DMS 273 (cell line): ENCODE measurements around the gene CDC73.

ENCODE experiments used
- DNase-seq: peaks from one replicate; lab custom pipeline; 2025; ENCODE audit not compliant: unreplicated experiment; lab: John Stamatoyannopoulos, UW

Gene CDC73

DNA sequence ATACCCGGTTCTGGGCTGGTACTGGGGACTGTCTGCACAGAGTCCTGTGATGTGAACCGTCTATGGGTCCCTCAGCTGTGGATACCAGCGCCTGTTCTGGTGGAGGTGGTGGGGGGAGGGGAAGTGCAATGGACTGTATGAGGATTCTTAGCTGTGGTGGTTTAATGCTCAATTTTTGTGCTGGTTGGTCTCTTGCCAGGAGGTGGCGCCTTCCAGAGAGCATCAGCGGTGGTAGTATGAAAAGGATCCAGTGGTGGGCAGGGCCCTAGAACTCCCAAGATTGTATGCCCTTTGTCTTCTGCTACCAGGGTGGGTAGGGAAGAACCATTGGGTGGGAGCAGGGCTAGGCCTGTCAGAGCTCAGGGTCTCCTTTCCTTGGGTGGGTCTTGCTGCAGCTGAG, 153.9 kb downstream of the CDC73 start:
- DNase-seq: peak; percentile 11

DNA sequence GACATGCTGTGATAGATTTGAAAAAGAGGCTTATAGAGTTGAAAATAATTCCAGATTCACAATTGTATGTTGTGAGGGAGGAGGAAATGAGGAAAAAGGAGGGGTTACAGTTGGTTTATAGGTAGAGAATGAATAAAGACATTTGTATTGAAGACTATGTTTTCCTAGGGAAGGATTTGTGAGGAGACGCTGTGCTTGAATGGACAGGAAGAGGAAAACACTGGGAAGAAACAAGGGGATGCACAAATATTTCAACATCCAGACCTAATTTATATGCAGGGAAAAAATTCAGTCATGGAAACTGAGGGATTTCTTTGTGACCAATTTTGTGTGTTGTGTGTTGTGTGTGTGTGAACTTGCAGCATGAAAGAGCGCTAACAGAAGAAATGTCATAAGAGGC, 157.1 kb downstream of the CDC73 start:
- no peak for DNase-seq

DNA sequence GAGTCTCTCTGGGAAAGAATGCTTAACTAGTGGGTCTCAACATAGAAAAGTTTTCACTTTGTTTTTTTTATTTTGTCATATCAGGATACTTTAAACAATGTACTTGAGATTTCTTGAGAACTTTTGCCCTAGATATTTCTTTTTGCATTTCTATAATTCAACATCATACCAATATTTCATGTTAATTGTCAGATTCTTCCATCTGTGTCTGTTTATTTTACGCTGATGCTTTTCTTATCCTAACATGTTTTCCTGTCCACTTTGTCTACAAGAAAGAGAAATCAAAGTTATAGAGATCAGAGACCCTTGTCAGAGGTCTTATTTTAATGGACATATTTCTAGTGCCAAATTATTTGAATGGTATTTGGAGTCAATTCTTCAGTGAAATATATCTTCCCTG, 160.1 kb downstream of the CDC73 start:
- DNase-seq: no peak

DNA sequence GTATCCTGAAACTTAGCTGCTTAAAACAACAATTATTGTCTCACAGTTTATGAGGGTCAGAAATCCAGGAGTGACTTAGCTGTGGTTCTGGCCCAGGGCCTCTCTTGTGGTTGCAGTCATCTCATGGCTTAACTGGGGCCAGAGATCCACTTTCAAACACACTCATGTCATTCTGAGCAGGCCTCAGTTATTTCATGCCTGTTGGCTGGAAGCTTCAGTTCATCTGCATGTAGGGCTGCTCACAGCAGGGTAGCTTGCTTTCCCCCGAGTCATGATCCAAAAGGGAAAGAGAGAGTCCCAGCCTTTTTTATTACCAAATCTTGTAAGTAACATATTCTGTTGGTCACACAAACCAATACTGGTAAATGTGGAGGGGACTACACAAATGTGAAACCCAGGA, 161.2 kb downstream of the CDC73 start:
- no peak for DNase-seq

DNA sequence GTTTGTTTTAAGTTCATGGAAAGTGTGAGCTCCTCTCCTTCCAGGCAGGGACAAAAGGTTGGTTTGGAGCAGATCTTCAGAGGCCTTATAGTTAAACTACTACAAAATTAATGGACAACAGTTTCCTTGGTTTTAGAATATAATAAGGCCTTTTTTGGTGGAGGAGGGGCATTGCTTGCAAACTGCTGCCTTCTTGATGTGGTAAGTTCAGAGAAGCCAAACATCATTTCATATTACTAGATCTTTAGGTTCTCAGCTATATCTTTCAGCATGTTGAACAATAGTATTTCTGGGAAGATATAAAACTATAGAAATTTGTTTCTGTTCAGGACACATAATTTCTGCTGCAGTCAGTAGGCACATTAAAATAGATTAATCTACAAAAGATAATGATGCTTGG, 162.4 kb downstream of the CDC73 start:
- no peak for DNase-seq

DNA sequence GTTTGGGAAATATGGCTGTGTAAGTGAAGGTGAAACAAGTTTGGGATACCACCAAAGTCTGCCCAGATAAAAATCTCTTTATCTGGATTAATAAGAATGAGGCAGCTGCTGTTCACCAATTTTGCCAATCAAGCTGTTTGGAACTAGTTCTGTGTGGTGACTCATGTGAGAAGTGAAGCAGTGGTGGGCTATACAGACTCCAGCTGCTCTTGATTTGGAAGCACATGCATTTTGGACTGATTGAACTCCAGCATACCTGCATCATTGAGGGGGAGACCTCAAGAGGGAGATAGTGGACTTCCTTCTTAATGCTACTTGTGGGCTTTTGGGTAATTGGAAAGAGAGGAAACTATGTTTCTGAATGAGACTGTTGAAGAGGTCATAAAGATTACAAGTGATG, 163.8 kb downstream of the CDC73 start:
- DNase-seq: peak; percentile 25

DNA sequence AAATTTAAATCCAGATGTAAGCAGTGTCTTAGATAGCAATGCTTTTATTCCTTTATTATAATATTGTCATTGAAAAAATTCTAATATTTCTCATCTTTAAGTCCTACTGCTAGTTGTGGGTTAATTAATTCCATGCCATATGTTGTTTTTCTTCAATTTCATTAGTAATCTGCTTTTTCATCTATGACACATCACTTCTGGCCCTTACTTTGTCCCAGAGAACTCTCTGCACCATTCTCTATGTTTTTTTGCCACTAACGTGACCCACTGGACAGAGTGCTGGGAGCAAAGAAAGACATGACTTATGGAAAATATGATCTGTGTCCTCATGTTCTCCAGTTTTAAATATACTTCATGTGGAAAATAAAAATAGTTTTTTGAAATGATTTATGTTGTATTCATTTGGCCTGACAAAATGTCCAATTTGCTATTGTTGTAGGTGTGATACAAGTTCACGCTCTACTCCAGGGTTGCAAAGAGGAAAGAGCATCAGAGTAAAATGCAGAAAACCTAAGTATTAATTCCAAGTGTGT, 166.8 kb downstream of the CDC73 start:
- peak; percentile 60 for DNase-seq

DNA sequence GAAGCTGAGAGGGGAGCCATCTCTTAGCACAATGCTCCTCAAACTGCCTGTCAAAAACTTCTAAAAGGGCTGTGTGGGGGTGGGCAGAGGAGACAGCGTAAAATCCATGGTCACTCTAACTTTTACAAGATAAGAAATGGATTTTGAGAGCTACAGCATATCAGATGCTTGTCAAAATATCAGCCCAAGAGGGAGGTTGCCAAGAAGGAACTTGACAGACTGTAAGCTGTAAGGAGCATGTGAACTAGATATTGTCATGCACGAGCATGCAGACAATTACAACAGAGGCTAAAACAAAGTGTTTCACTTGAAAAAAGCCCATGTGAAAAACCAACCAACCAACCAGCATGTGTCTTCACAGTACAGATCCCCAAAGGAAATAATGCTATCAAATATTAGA, 171.9 kb downstream of the CDC73 start:
- no peak for DNase-seq

DNA sequence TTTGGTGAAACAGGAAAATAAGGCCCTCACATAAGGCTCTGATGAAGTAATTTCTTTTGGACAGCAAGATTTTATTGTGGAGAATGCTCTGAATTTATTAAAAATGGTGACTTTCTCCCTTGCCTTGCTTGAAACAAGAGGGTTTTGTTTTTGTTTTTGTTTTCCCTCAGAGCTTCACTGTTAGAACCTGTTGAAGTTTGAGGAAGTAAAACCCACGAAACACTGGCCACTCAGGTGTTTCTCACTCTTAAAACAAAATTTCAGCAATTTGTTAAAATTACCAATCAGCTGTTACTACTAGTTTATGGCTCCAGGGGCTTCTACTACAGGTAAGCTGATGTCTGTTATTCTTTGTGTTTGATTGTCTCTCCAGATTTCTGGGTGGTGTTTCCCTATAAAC, 177.2 kb downstream of the CDC73 start:
- DNase-seq: no peak

DNA sequence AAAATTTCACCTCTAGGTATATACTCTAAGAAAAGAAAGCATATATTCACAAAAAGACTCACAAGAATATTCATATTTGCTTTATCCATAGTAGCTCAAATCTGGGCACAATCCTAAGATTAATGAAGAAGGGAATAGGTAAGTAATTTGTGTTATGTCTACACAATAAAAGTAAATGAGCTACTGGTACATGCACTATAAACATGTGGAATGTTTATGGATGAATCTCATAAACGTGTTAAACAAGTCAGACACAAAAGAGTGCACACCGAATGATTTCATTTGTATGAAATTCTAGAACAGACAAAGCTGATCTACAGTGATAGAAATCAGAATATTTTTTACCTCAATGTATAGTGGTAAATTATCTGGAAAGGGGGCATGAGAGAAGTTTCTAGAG, 179.9 kb downstream of the CDC73 start:
- DNase-seq: no peak

DNA sequence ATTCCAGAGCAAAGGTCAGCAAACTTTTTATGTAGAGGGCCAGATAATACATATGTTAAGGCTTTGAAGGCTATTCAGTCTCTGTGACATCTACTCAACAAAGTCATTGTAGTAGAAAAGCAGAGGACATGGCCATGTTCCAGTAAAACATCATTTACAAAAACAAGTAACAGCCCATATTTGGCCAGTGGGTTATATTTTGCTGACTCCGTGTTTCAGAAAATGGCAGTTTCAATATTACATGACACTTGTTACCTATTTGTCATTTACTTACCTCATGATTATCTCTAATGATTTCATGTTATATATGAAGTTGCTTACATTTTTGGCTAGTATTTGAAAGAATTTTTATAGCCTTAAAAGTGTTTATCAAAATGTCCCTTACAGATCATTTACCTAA, 182.0 kb downstream of the CDC73 start:
- DNase-seq: no peak
